Measurements from ENCODE around the gene TRIM38. TPM values are rescaled to one million over a fixed set of nuclear protein-coding genes. Genes with fewer than 3 reads are reported as not detected.
"Not testable (repeated sequence)": the region's sequence is repeated elsewhere in the genome, so short reads cannot be mapped to it uniquely, and the experiment has no call there.

TRIM38 gene
- total and polyA plus RNA-seq, 3 experiments from 2014 or later, result 10.1 to 11.2 (median 10.8) TPM

DNA sequence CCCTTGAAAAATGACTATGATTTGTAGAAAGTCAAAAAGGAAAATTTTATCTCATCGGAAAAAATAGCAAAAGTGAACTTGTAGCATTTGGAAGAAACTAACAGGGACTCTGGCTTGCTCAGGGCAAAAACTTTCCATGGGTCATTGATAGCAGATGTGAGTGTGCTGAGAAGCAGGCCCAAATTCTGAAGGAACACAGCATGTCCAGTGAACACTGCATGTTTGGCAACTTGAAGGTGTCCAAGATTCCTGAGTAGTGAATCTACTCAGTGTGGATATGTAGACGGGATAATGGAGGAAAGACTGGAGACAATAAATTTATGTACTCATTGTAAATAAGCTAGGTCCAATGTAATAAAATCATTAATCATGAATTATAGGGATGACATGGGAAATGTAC is 40.3 kb upstream of the TRIM38 start:
- Histone ChIP-seq H3K36me3 (ENCODE audit: insufficient read depth, low read length) (no peaks in the 10 kb centered on the region), H3K27me3 (ENCODE audit: insufficient read depth, low read length, poor library complexity, severe bottlenecking) (no peaks in the 10 kb centered on the region), H3K27ac (ENCODE audit: low read depth, low read length) (no peak overlapping the region), H3K9me3 (ENCODE audit: low read length) (no peaks in the 10 kb centered on the region), H3K4me3 (ENCODE audit: low read length) (no peak overlapping the region), H3K4me1 (ENCODE audit: insufficient read depth, low read length) (no peaks in the 10 kb centered on the region)
- CTCF ChIA-PET, result no interaction called here
- no peak overlapping the region for H3K4me3 Mint-ChIP-seq
- POLR2A ChIA-PET, result no interaction called here
- no peak for DNase-seq
- H3K27me3 Mint-ChIP-seq, result peaks cover 4 to 16% of the 10 kb centered on the region in 2 donors
- H3K9me3 Mint-ChIP-seq, result no peaks in the 10 kb centered on the region
- H3K36me3 Mint-ChIP-seq, result peaks cover 0 to 2% (median 0%) of the 10 kb centered on the region in 3 donors
- H3K27ac Mint-ChIP-seq, result peak overlapping the region in 1 of 8 donors; percentile 71
- no peaks in the 10 kb centered on the region for H3K4me1 Mint-ChIP-seq

DNA sequence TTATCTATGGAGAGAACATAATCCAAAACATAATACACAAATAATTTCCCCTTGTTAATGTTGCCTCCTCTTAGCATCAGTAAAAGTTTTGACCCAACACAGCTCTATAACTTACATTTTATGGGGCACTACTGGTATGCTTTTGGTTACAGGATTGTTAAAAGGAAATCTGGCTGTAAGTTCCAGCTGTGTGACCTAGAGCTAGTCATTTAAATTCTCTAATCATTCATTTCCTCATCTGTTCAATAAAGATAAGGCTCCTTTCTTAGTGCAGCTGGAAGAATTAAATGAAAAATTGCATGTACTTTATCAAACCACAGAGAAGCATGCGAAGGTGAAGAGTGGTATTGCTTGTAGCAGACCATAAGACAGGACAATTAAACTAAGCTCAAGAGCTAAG is 36.7 kb upstream of the TRIM38 start:
- Histone ChIP-seq H3K9me3 (ENCODE audit: low read length) (no peaks in the 10 kb centered on the region), H3K4me1 (ENCODE audit: insufficient read depth, low read length) (no peaks in the 10 kb centered on the region), H3K27ac (ENCODE audit: low read depth, low read length) (no peak overlapping the region), H3K27me3 (ENCODE audit: insufficient read depth, low read length, poor library complexity, severe bottlenecking) (no peaks in the 10 kb centered on the region), H3K4me3 (ENCODE audit: low read length) (no peak overlapping the region), H3K36me3 (ENCODE audit: insufficient read depth, low read length) (no peaks in the 10 kb centered on the region)
- Mint-ChIP-seq H3K36me3 (no peaks in the 10 kb centered on the region), H3K4me3 (no peak overlapping the region), H3K27me3 (peaks cover 2 to 16% of the 10 kb centered on the region in 2 donors), H3K9me3 (no peaks in the 10 kb centered on the region), H3K27ac (no peak overlapping the region), H3K4me1 (no peaks in the 10 kb centered on the region)
- DNase-seq, result no peak
- CTCF ChIA-PET, result no interaction called here
- POLR2A ChIA-PET, result no interaction called here

DNA sequence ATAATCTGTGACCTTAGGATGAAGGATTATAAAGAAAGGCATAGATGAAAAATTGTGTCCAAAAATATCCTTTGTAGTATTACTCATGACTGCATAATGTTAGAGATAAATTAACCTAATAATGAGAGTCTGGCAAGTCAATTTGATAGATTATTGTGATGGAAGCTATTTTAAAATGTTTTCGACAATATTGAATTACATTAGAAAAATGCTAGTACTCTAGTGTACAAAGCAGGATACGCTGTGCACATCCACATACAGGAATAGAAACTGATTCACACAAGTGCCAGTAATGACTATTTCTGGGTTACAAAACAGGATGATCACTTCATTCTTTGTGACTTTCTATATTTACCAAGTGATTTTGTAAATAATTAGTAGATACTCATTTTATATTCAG is 35.4 kb upstream of the TRIM38 start:
- no peaks in the 10 kb centered on the region for H3K4me1 ChIP-seq (ENCODE audit: insufficient read depth, low read length)
- H3K27me3 ChIP-seq (ENCODE audit: insufficient read depth, low read length, poor library complexity, severe bottlenecking), result no peaks in the 10 kb centered on the region
- H3K4me3 ChIP-seq (ENCODE audit: low read length), result no peak overlapping the region
- Mint-ChIP-seq H3K4me1 (no peaks in the 10 kb centered on the region), H3K9me3 (no peaks in the 10 kb centered on the region), H3K27ac (no peak overlapping the region), H3K27me3 (peaks cover 0 to 9% of the 10 kb centered on the region in 2 donors), H3K4me3 (no peak overlapping the region), H3K36me3 (no peaks in the 10 kb centered on the region)
- CTCF ChIA-PET, result no interaction called here
- DNase-seq, result no peak
- no peaks in the 10 kb centered on the region for H3K9me3 ChIP-seq (ENCODE audit: low read length)
- POLR2A ChIA-PET, result interaction anchor here (0.6 kb wide), 1 partner anchor 17 kb away, joined by 11 read pairs; no protein-coding TSS in a partner anchor
- H3K36me3 ChIP-seq (ENCODE audit: insufficient read depth, low read length), result no peaks in the 10 kb centered on the region
- H3K27ac ChIP-seq (ENCODE audit: low read depth, low read length), result no peak overlapping the region

DNA sequence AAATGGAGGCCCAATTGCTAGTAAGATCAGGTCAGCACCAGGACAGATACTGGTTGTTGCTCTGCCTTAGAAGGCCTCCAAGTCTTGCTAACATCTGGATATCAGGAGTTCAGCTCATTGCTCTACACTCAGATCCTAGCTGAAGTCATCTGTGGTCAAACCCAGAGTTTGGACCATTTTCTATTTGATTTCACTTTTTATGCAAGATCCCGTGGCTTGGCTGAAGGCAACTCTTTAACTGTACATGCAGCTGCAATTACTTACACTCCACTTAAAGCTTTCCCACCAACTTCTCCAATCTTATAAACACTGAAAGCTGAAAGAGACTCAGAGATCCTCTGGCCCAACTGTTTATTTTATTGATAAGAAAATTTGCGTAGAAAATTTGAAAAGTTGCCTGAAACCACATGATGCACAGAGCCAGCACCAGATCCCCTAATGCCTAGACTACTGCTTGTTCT is 34.8 kb upstream of the TRIM38 start:
- H3K4me3 ChIP-seq (ENCODE audit: low read length), result no peak overlapping the region
- no peaks in the 10 kb centered on the region for H3K36me3 Mint-ChIP-seq
- no peaks in the 10 kb centered on the region for H3K4me1 ChIP-seq (ENCODE audit: insufficient read depth, low read length)
- H3K9me3 ChIP-seq (ENCODE audit: low read length), result no peaks in the 10 kb centered on the region
- ChIA-PET POLR2A (interaction anchor here (0.6 kb wide), 1 partner anchor 17 kb away, joined by 11 read pairs; no protein-coding TSS in a partner anchor), CTCF (no interaction called here)
- no peak overlapping the region for H3K27ac ChIP-seq (ENCODE audit: low read depth, low read length)
- no peaks in the 10 kb centered on the region for H3K9me3 Mint-ChIP-seq
- no peak overlapping the region for H3K4me3 Mint-ChIP-seq
- DNase-seq, result no peak
- H3K27me3 Mint-ChIP-seq, result peaks cover 0 to 11% of the 10 kb centered on the region in 2 donors
- no peak overlapping the region for H3K27ac Mint-ChIP-seq
- H3K27me3 ChIP-seq (ENCODE audit: insufficient read depth, low read length, poor library complexity, severe bottlenecking), result no peaks in the 10 kb centered on the region
- H3K36me3 ChIP-seq (ENCODE audit: insufficient read depth, low read length), result no peaks in the 10 kb centered on the region
- no peaks in the 10 kb centered on the region for H3K4me1 Mint-ChIP-seq

DNA sequence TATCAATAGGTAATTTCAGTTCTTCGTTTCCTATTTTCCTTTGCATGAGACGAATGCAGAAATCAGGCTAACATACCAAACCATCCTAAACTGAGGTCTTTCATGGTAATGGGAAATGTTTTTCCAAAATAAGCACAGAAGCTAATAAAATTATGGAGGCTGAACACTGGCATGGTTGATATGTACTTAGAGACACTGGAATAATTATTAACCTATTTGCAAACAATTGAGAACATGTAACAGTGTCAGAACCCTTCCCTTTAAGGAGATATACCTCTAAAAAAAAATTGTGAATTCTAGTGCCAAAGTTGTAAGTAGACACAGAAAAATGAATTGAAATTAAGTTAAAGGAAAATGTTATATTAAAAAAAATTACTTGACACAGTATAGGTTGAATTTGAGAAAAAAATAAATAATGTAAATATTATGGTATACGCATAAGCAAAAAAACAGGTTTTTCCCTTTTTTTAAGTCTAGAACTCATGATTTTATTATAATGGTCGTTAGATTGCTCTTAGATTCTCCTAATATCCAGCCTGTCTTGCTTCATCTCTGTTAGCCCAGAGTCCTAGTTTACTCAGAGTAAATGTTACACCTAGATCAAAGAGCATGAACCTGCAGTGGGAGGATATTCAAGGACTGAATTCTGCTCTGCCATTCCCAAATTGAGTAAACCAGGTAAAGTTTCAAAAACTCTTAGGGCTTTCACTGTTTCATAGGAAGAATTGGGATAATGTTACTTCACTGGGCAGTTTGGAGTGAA is 33.9 kb upstream of the TRIM38 start:
- DNase-seq, result no peak
- no peaks in the 10 kb centered on the region for H3K36me3 ChIP-seq (ENCODE audit: insufficient read depth, low read length)
- no peak overlapping the region for H3K4me3 Mint-ChIP-seq
- H3K27me3 Mint-ChIP-seq, result peaks cover 1 to 13% of the 10 kb centered on the region in 2 donors
- H3K9me3 Mint-ChIP-seq, result no peaks in the 10 kb centered on the region
- no peak overlapping the region for H3K27ac ChIP-seq (ENCODE audit: low read depth, low read length)
- ChIA-PET CTCF (no interaction called here), POLR2A (no interaction called here)
- no peaks in the 10 kb centered on the region for H3K27me3 ChIP-seq (ENCODE audit: insufficient read depth, low read length, poor library complexity, severe bottlenecking)
- H3K9me3 ChIP-seq (ENCODE audit: low read length), result no peaks in the 10 kb centered on the region
- no peak overlapping the region for H3K27ac Mint-ChIP-seq
- no peak overlapping the region for H3K4me3 ChIP-seq (ENCODE audit: low read length)
- H3K4me1 ChIP-seq (ENCODE audit: insufficient read depth, low read length), result no peaks in the 10 kb centered on the region
- no peaks in the 10 kb centered on the region for H3K36me3 Mint-ChIP-seq
- no peaks in the 10 kb centered on the region for H3K4me1 Mint-ChIP-seq

DNA sequence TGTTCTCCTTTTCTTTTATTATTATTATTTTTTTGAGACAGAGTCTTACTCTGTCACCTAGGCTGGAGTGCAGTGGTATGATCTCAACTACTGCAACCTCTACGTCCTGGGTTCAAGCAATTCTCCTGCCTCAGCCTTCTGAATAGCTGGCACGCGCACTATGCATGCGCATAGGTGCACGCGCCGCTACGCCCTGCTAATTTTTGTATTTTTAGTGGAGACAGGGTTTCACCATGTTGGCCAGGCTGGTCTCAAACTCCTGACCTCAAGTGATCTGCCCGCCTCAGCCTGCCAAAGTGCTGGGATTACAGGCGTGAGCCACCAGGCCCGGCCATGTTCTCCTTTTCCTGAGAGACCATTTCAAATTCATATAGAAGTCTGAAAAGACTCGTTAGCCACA is 32.8 kb upstream of the TRIM38 start:
- H3K4me1 ChIP-seq (ENCODE audit: insufficient read depth, low read length); H3K4me3 Mint-ChIP-seq; DNase-seq; H3K27me3 ChIP-seq (ENCODE audit: insufficient read depth, low read length, poor library complexity, severe bottlenecking); H3K9me3 Mint-ChIP-seq; H3K36me3 Mint-ChIP-seq; POLR2A ChIA-PET; H3K4me3 ChIP-seq (ENCODE audit: low read length); H3K27ac ChIP-seq (ENCODE audit: low read depth, low read length); CTCF ChIA-PET; H3K27ac Mint-ChIP-seq; H3K9me3 ChIP-seq (ENCODE audit: low read length); H3K4me1 Mint-ChIP-seq; H3K36me3 ChIP-seq (ENCODE audit: insufficient read depth, low read length): not testable (repeated sequence)
- peaks cover 3 to 16% of the 10 kb centered on the region in 2 donors for H3K27me3 Mint-ChIP-seq

DNA sequence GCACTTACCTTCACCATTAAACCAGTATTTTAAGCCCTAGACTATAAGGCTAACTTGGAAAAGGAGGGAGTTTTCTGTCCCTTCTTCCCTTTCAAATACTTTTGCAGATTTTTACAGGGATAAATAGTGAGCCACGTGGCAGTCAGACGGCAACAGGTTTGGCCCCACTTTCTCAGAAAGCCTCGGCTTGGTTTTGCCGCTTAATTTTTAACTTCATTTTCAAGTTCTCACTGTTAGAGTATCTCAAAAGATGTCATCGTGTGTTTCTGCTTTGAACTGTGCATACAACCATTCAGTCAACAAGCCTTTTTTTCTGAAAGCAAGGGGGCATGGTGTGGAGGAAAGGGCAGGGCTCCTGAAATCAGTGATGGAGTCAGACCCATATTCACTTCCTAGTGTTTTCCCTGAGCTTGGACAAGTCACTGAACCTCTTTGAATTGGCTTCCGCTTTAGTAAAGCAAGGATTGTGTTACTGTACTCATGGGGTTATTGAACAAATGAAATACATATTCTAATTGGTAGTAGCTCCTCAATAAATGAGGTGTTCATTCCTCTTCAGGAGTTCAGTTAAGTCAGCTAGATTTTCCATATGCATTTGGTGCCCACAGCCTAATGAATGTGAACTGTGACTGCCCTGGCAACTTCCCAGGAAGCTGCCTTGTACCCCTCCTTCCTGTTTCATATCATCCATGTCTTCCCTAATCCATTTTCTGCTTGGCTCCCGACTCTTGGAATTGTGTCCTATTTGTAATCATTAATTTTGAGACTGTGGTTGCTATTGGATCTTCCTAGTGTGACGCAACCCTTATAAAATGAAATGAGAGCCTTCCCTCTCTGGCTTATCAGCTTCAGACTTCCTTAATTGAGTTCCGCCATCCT is 31.8 kb upstream of the TRIM38 start, which contains the start of gene SLC17A2:
Gene SLC17A2 (minus strand): TSS at position 160 of the 879 bp plus-strand sequence. CDS start 4,895 bp downstream, outside the sequence.
- no peak within 1 kb of the TSS for H3K4me3 ChIP-seq (ENCODE audit: low read length)
- POLR2A ChIA-PET, result no interaction called here
- no peak within 1 kb of the TSS for H3K27ac ChIP-seq (ENCODE audit: low read depth, low read length)
- no peaks in the 10 kb centered on the region for H3K9me3 Mint-ChIP-seq
- CTCF ChIA-PET, result no interaction called here
- H3K4me1 ChIP-seq (ENCODE audit: insufficient read depth, low read length), result no peaks in the 10 kb centered on the region
- no peaks in the 10 kb centered on the region for H3K4me1 Mint-ChIP-seq
- no peak within 1 kb of the TSS for H3K4me3 Mint-ChIP-seq
- no peaks in the 10 kb centered on the region for H3K27me3 ChIP-seq (ENCODE audit: insufficient read depth, low read length, poor library complexity, severe bottlenecking)
- no peaks in the 10 kb centered on the region for H3K36me3 ChIP-seq (ENCODE audit: insufficient read depth, low read length)
- H3K27me3 Mint-ChIP-seq, result peaks cover 6 to 17% of the 10 kb centered on the region in 2 donors
- no peaks in the 10 kb centered on the region for H3K36me3 Mint-ChIP-seq
- DNase-seq, result no peak
- no peaks in the 10 kb centered on the region for H3K9me3 ChIP-seq (ENCODE audit: low read length)
- no peak within 1 kb of the TSS for H3K27ac Mint-ChIP-seq

DNA sequence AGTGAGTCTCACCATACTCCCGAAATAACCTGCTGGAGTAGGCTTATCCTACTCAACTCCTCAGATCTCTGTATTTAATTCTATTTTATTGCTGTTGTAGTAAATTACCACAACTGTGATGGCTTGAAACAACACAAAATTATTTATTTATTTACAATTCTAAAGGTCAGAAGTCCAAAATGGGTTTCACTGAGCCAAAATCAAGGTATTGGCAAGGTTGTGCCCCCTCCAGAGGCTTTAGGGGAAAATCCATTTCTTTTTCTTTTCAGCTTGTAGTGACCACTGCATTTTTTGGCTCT is 31.2 kb upstream of the TRIM38 start:
- POLR2A ChIA-PET, result no interaction called here
- Mint-ChIP-seq H3K4me1 (no peaks in the 10 kb centered on the region), H3K27ac (no peak overlapping the region), H3K36me3 (no peaks in the 10 kb centered on the region), H3K9me3 (no peaks in the 10 kb centered on the region), H3K4me3 (no peak overlapping the region), H3K27me3 (peaks cover 6 to 18% of the 10 kb centered on the region in 2 donors)
- Histone ChIP-seq H3K4me3 (ENCODE audit: low read length) (no peak overlapping the region), H3K27ac (ENCODE audit: low read depth, low read length) (no peak overlapping the region), H3K4me1 (ENCODE audit: insufficient read depth, low read length) (no peaks in the 10 kb centered on the region), H3K36me3 (ENCODE audit: insufficient read depth, low read length) (no peaks in the 10 kb centered on the region), H3K9me3 (ENCODE audit: low read length) (no peaks in the 10 kb centered on the region), H3K27me3 (ENCODE audit: insufficient read depth, low read length, poor library complexity, severe bottlenecking) (no peaks in the 10 kb centered on the region)
- no peak for DNase-seq
- CTCF ChIA-PET, result no interaction called here

Data from CD8-positive, alpha-beta memory T cell (primary cell).